Lung microvascular endothelial cell (primary cell): ENCODE data around the gene SEMA4D. TPM values are rescaled to one million over a fixed set of nuclear protein-coding genes. Genes with fewer than 3 reads are reported as not detected.

ENCODE experiments used
- DNase-seq, 2 donors: peaks; one replicate each; pipeline versions ENCODE4 v3.0.0 to v3.0.0-alpha.2; 2010; ENCODE audit warnings: low read depth in 2 of 2
- total RNA-seq: library from RNA; depleted of rRNA; stranded (reverse); fragments of >200 nt; gene quantifications from 2 replicates; pipeline ENCODE4 v1.2.1, GENCODE V29; 2014

SEMA4D gene
- total RNA-seq, 1 donor from 2014 or later = 3.4 TPM

- no peak for DNase-seq
Measured at GRCh38 chr9:89501311-89501898, 3.5 kb upstream of the SEMA4D start.

- DNase-seq = no peak
Measured at GRCh38 chr9:89500008-89500407, 2.1 kb upstream of the SEMA4D start.

- no peak for DNase-seq
Measured at GRCh38 chr9:89498852-89499480, 1.1 kb upstream of the SEMA4D start.

GRCh38 chr9:89497257-89497963 is 503 bp downstream of the SEMA4D start:
- no peak for DNase-seq

- DNase-seq = no peak
Measured at GRCh38 chr9:89496645-89497256, 1.2 kb downstream of the SEMA4D start.

GRCh38 chr9:89495824-89496560 is 1.9 kb downstream of the SEMA4D start:
- DNase-seq = no peak

- DNase-seq = no peak
Measured at GRCh38 chr9:89494199-89494598, 3.7 kb downstream of the SEMA4D start.

- no peak for DNase-seq
Measured at GRCh38 chr9:89493671-89494070, 4.2 kb downstream of the SEMA4D start.

- DNase-seq = no peak
Measured at GRCh38 chr9:89493181-89493580, 4.7 kb downstream of the SEMA4D start.

GRCh38 chr9:89492586-89492985 is 5.3 kb downstream of the SEMA4D start:
- DNase-seq = no peak

GRCh38 chr9:89491694-89492093 is 6.2 kb downstream of the SEMA4D start:
- DNase-seq = no peak

- DNase-seq = peak in 1 of 2 donors; percentile 51
Measured at GRCh38 chr9:89489548-89490530, 8.1 kb downstream of the SEMA4D start.

GRCh38 chr9:89488936-89489335 is 9.0 kb downstream of the SEMA4D start:
- no peak for DNase-seq

GRCh38 chr9:89488131-89488530 is 9.8 kb downstream of the SEMA4D start:
- DNase-seq = no peak

GRCh38 chr9:89486681-89487080 is 11.2 kb downstream of the SEMA4D start:
- DNase-seq = no peak

- DNase-seq = no peak
Measured at GRCh38 chr9:89484475-89485404, 13.2 kb downstream of the SEMA4D start.

GRCh38 chr9:89483592-89484474 is 14.1 kb downstream of the SEMA4D start:
- no peak for DNase-seq

- DNase-seq = no peak
Measured at GRCh38 chr9:89482901-89483361, 15.0 kb downstream of the SEMA4D start.
